CD4-positive, alpha-beta T cell treated with Interleukin-1 beta for 1 hour (primary cell): ENCODE measurements around the gene ATP5F1B.

Experiments
- DNase-seq, 2 donors: peaks; one replicate each; pipeline ENCODE4 v3.0.0-alpha.2; 2020 to 2022

ATP5F1B gene

GRCh38 chr12:56645201-56645716 lies 525 bp downstream of the ATP5F1B start:
- DNase-seq, result no peak

- no peak for DNase-seq
Observed at GRCh38 chr12:56644654-56645053, 1.1 kb downstream of the ATP5F1B start.

- no peak for DNase-seq
Observed at GRCh38 chr12:56641219-56641618, 4.6 kb downstream of the ATP5F1B start.

GRCh38 chr12:56637621-56638020 lies 8.2 kb downstream of the ATP5F1B start:
- DNase-seq, result no peak

- DNase-seq, result peak; percentile 95 to 97
Observed at GRCh38 chr12:56636675-56637540, 8.9 kb downstream of the ATP5F1B start.

- peak; percentile 84 for DNase-seq
Observed at GRCh38 chr12:56635806-56636674, 9.7 kb downstream of the ATP5F1B start.

GRCh38 chr12:56634837-56635791 lies 10.7 kb downstream of the ATP5F1B start:
- peak; percentile 69 to 72 for DNase-seq

GRCh38 chr12:56634242-56634836 lies 11.4 kb downstream of the ATP5F1B start:
- DNase-seq, result peak; percentile 8 to 31

- no peak for DNase-seq
Observed at GRCh38 chr12:56633468-56634241, 12.1 kb downstream of the ATP5F1B start.

- no peak for DNase-seq
Observed at GRCh38 chr12:56632701-56633467, 12.9 kb downstream of the ATP5F1B start.

- DNase-seq, result peak; percentile 62 to 65
Observed at GRCh38 chr12:56631790-56632700, 13.7 kb downstream of the ATP5F1B start.

GRCh38 chr12:56630180-56630632 lies 15.6 kb downstream of the ATP5F1B start, which contains the start of gene BAZ2A:
BAZ2A (minus strand) TSS chr12:56630326; CDS start chr12:56617530, 12,796 bp downstream.
- peak; percentile 85 to 86 for DNase-seq

GRCh38 chr12:56629459-56630179 lies 16.2 kb downstream of the ATP5F1B start:
- DNase-seq, result peak; percentile 60 to 67

GRCh38 chr12:56628671-56629458 lies 16.9 kb downstream of the ATP5F1B start:
- peak; percentile 77 for DNase-seq

GRCh38 chr12:56626701-56627100 lies 19.1 kb downstream of the ATP5F1B start:
- no peak for DNase-seq

- DNase-seq, result no peak
Observed at GRCh38 chr12:56622535-56622934, 23.2 kb downstream of the ATP5F1B start.

- DNase-seq, result no peak
Observed at GRCh38 chr12:56616925-56617324, 28.9 kb downstream of the ATP5F1B start.
